MM.1S (cell line): ENCODE measurements around the gene DNASE1L3.

Experiments used
- DNase-seq: peaks from one replicate; pipeline ENCODE4 v3.0.0-alpha.2; 2015
- H2AFZ ChIP-seq: fragments of 300-600 bp; sonication (generic); 2 replicates; pipeline ENCODE4 v1.6.0; 2016; ENCODE audit warnings: antibody characterized with exemption, low read length
- H3F3A ChIP-seq: fragments of 300-600 bp; sonication (generic); 2 replicates; pipeline ENCODE4 v1.6.1; 2016; ENCODE audit warnings: mild to moderate bottlenecking, antibody characterized with exemption, low read length, moderate library complexity, mixed read lengths; ENCODE audit not compliant: insufficient read depth
- H3K27ac ChIP-seq: fragments of 300-600 bp; sonication (generic); 2 replicates; pipeline ENCODE4 v1.5.1; 2016; ENCODE audit warnings: mild to moderate bottlenecking, low read length
- H3K27me3 ChIP-seq: fragments of 300-600 bp; sonication (generic); replicated peaks from 2 replicates; pipeline ENCODE4 v1.6.0; 2016; ENCODE audit warnings: low read length; ENCODE audit not compliant: insufficient read depth
- H3K36me3 ChIP-seq: fragments of 300-600 bp; sonication (generic); replicated peaks from 2 replicates; pipeline ENCODE4 v1.6.1; 2016; ENCODE audit warnings: mild to moderate bottlenecking, low read length, mixed read lengths; ENCODE audit not compliant: insufficient read depth
- H3K4me1 ChIP-seq: fragments of 300-600 bp; sonication (generic); 2 replicates; pipeline ENCODE4 v1.6.1; 2016; ENCODE audit warnings: low read length, mixed read lengths
- H3K4me2 ChIP-seq: fragments of 300-600 bp; sonication (generic); 2 replicates; pipeline ENCODE4 v1.6.0; 2016; ENCODE audit warnings: low read depth, low read length
- H3K4me3 ChIP-seq: fragments of 300-600 bp; sonication (generic); 2 replicates; pipeline ENCODE4 v1.5.1; 2016; ENCODE audit warnings: low read length, mixed read lengths
- H3K79me2 ChIP-seq: fragments of 300-600 bp; sonication (generic); 2 replicates; pipeline ENCODE4 v1.6.1; 2016; ENCODE audit warnings: mixed run types, low read length, mixed read lengths
- H3K9ac ChIP-seq: fragments of 300-600 bp; sonication (generic); 2 replicates; pipeline ENCODE4 v1.6.1; 2016; ENCODE audit warnings: low read length, mixed read lengths
- H3K9me2 ChIP-seq: fragments of 300-600 bp; sonication (generic); replicated peaks from 2 replicates; pipeline ENCODE4 v1.6.1; 2016; ENCODE audit warnings: mild to moderate bottlenecking, low read length, mixed read lengths; ENCODE audit not compliant: insufficient read depth
- H3K9me3 ChIP-seq: fragments of 300-600 bp; sonication (generic); replicated peaks from 2 replicates; pipeline ENCODE4 v1.6.1; 2016; ENCODE audit warnings: mild to moderate bottlenecking, low read length, mixed read lengths; ENCODE audit not compliant: insufficient read depth
- H4K20me1 ChIP-seq: fragments of 300-600 bp; sonication (generic); 2 replicates; pipeline ENCODE4 v1.6.1; 2016; ENCODE audit warnings: mild to moderate bottlenecking, low read length, moderate library complexity, mixed read lengths; ENCODE audit not compliant: insufficient read depth
- CTCF ChIP-seq: fragments of 300-600 bp; sonication (generic); IDR thresholded peaks from 2 replicates; pipeline ENCODE4 v1.5.1; 2016; ENCODE audit warnings: antibody characterized with exemption, low read length, mixed read lengths
- EZH2 ChIP-seq: fragments of 300-600 bp; sonication (generic); optimal IDR thresholded peaks from 2 replicates; pipeline ENCODE3; 2017; ENCODE audit warnings: low read depth, mild to moderate bottlenecking, antibody characterized with exemption, low read length, mixed read lengths
- EZH2phosphoT487 ChIP-seq: fragments of 300-600 bp; sonication (generic); IDR thresholded peaks from 2 replicates; pipeline ENCODE4 v1.6.1; 2018; ENCODE audit warnings: antibody characterized with exemption, low read length

DNASE1L3 gene

GRCh38 chr3:58238830-58239229 is 28.1 kb upstream of the DNASE1L3 start:
- DNase-seq: no peak
- Histone ChIP-seq H3F3A (peaks cover 3% of the 10 kb centered on the region; the same call in 1 of the 2 replicates), H3K9me3 (no peaks in the 10 kb centered on the region), H3K27ac (no peak overlapping the region), H3K4me1 (peaks cover 12% of the 10 kb centered on the region), H3K36me3 (no peaks in the 10 kb centered on the region), H3K4me2 (peak overlapping the region; percentile 96; the same call in 1 of the 2 replicates), H4K20me1 (no peaks in the 10 kb centered on the region), H3K27me3 (no peaks in the 10 kb centered on the region), H3K79me2 (no peaks in the 10 kb centered on the region), H3K4me3 (peak overlapping the region; percentile 90; the same call in 1 of the 2 replicates), H3K9me2 (no peaks in the 10 kb centered on the region), H2AFZ (no peak overlapping the region), H3K9ac (no peak overlapping the region)
- TF ChIP-seq CTCF (no peak), EZH2phosphoT487 (no peak), EZH2 (no peak)

- Histone ChIP-seq H3K9me3 (no peaks in the 10 kb centered on the region), H3K79me2 (no peaks in the 10 kb centered on the region), H4K20me1 (no peaks in the 10 kb centered on the region), H3K4me1 (peaks cover 12% of the 10 kb centered on the region), H3K27me3 (no peaks in the 10 kb centered on the region), H3K9me2 (no peaks in the 10 kb centered on the region), H3K4me3 (peak overlapping the region; percentile 90), H3K4me2 (peak overlapping the region; percentile 96), H3K9ac (peak overlapping the region; percentile 55; the same call in 1 of the 2 replicates), H3K36me3 (no peaks in the 10 kb centered on the region), H3K27ac (peak overlapping the region; percentile 43; the same call in 1 of the 2 replicates), H2AFZ (peak overlapping the region; percentile 96), H3F3A (peaks cover 3% of the 10 kb centered on the region; the same call in 1 of the 2 replicates)
- TF ChIP-seq CTCF: no peak
- no peak for TF ChIP-seq EZH2
- TF ChIP-seq EZH2phosphoT487: no peak
- peak; percentile 60 for DNase-seq
Observed at GRCh38 chr3:58237941-58238681, 27.3 kb upstream of the DNASE1L3 start.

GRCh38 chr3:58237238-58237940 is 26.6 kb upstream of the DNASE1L3 start, which contains the start of gene ABHD6:
Gene ABHD6 (plus strand): TSS chr3:58237792. CDS start chr3:58256587, 18,795 bp downstream.
- DNase-seq: peak; percentile 70
- Histone ChIP-seq H2AFZ (peak within 1 kb of the TSS; percentile 97), H3K4me2 (peak within 1 kb of the TSS; percentile 98), H3K36me3 (no peaks in the 10 kb centered on the region), H3K4me3 (peak within 1 kb of the TSS; percentile 90), H3K79me2 (no peaks in the 10 kb centered on the region), H3K4me1 (peaks cover 12% of the 10 kb centered on the region), H3K9ac (peak within 1 kb of the TSS; percentile 55; the same call in 1 of the 2 replicates), H3K9me2 (no peaks in the 10 kb centered on the region), H3K9me3 (no peaks in the 10 kb centered on the region), H3F3A (peaks cover 3% of the 10 kb centered on the region; the same call in 1 of the 2 replicates), H3K27ac (peak within 1 kb of the TSS; percentile 43; the same call in 1 of the 2 replicates), H4K20me1 (no peaks in the 10 kb centered on the region), H3K27me3 (no peaks in the 10 kb centered on the region)
- no peak for TF ChIP-seq EZH2
- peak; percentile 26 for TF ChIP-seq CTCF
